ENCODE measurements around the gene OR3A3.
"Not testable (repeated sequence)": the region's sequence is repeated elsewhere in the genome, so short reads cannot be mapped to it uniquely, and the experiment has no call there.

Gene OR3A3

DNA sequence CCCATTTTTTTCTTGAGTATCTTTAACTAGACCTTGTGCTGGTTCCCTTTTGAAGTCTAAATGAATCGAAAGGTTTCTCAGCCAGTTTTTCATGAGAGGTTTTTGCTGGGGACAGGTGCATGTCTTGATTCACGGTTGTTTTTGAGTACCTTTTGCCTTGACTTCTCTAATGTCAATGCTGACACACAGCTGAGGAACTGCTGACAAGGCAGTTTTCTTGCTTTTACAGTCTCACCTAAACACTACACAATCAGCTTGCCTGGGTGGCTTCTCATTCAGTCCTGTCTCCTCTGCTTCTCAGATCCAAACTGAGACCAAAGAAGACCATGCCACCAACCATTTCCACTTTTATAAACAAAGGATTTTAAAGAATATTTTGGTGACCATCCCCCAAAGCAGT is 7.1 kb downstream of the OR3A3 start:
- TF ChIP-seq, protein P1, sequence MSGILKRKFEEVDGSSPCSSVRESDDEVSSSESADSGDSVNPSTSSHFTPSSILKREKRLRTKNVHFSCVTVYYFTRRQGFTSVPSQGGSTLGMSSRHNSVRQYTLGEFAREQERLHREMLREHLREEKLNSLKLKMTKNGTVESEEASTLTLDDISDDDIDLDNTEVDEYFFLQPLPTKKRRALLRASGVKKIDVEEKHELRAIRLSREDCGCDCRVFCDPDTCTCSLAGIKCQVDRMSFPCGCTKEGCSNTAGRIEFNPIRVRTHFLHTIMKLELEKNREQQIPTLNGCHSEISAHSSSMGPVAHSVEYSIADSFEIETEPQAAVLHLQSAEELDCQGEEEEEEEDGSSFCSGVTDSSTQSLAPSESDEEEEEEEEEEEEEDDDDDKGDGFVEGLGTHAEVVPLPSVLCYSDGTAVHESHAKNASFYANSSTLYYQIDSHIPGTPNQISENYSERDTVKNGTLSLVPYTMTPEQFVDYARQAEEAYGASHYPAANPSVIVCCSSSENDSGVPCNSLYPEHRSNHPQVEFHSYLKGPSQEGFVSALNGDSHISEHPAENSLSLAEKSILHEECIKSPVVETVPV (CRISPR knock-in tag; IDR thresholded peaks at IDR 0.05), result no peak
- TF ChIP-seq ZC3H10 (CRISPR knock-in tag; IDR thresholded peaks at IDR 0.05), result no peak
- no peak for TF ChIP-seq ZNF565 (CRISPR knock-in tag; conservative IDR thresholded peaks at IDR 0.05; ENCODE audit: low read depth)
- TF ChIP-seq PPARA (CRISPR knock-in tag; IDR thresholded peaks at IDR 0.05; ENCODE audit: borderline replicate concordance), result no peak
- no peak for TF ChIP-seq BACH2 (CRISPR knock-in tag; IDR thresholded peaks at IDR 0.05; ENCODE audit: borderline replicate concordance)
- no peak for TF ChIP-seq ZNF8 (CRISPR knock-in tag; IDR thresholded peaks at IDR 0.05)
- ATAC-seq, result no peak

GRCh38 chr17:3433215-3433614 is 22.0 kb downstream of the OR3A3 start:
- ATAC-seq, result not testable (repeated sequence)

DNA sequence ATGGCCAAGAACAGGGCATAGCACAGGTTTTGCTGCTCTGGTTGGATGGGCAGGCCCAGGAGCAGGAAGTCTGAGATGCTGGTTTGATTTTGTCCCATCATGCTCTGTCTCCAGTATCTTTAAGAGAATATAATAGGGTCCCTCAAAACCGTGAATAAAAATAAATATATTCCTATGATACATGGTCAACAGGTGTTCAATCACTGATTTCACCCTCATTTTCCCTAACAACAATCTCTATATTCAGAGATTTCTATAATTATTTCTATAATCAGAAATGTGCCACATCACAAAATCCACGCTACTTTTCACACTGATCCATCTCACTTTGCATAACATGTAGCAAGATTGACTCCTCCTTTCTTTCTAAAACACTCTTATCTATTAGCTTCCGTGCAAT is 22.6 kb downstream of the OR3A3 start, which contains the start of gene OR1E2:
Gene OR1E2, minus strand, starts transcription at position 101 of the 400 bp plus-strand sequence. Its CDS starts 0 bp downstream, at position 101.
- TF ChIP-seq GLIS3 (CRISPR knock-in tag; IDR thresholded peaks at IDR 0.05) (no peak), ARNTL (CRISPR knock-in tag; IDR thresholded peaks at IDR 0.05; ENCODE audit: borderline replicate concordance, low read depth) (no peak), SNAI2 (CRISPR knock-in tag; IDR thresholded peaks at IDR 0.05) (no peak), ZFP3 (CRISPR knock-in tag; IDR thresholded peaks at IDR 0.05) (no peak), TCF4 (CRISPR knock-in tag; IDR thresholded peaks at IDR 0.05; ENCODE audit: borderline replicate concordance) (no peak), ZNF70 (CRISPR knock-in tag; IDR thresholded peaks at IDR 0.05) (no peak), TSHZ2 (CRISPR knock-in tag; IDR thresholded peaks at IDR 0.05) (no peak), ESRRG (CRISPR knock-in tag; IDR thresholded peaks at IDR 0.05) (no peak), PPARA (CRISPR knock-in tag; IDR thresholded peaks at IDR 0.05; ENCODE audit: borderline replicate concordance) (no peak), ZFP30 (CRISPR knock-in tag; IDR thresholded peaks at IDR 0.05) (no peak), TOX (CRISPR knock-in tag; IDR thresholded peaks at IDR 0.05; ENCODE audit: borderline replicate concordance) (no peak), BACH2 (CRISPR knock-in tag; IDR thresholded peaks at IDR 0.05; ENCODE audit: borderline replicate concordance) (no peak), ZC3H10 (CRISPR knock-in tag; IDR thresholded peaks at IDR 0.05) (no peak), CSDC2 (CRISPR knock-in tag; IDR thresholded peaks at IDR 0.05) (no peak), PATZ1 (CRISPR knock-in tag; IDR thresholded peaks at IDR 0.05; ENCODE audit: borderline replicate concordance) (no peak), OSR1 (CRISPR knock-in tag; IDR thresholded peaks at IDR 0.05) (no peak), ISL1 (CRISPR knock-in tag; IDR thresholded peaks at IDR 0.05) (no peak), ZNF565 (CRISPR knock-in tag; conservative IDR thresholded peaks at IDR 0.05; ENCODE audit: low read depth) (no peak)
- TF ChIP-seq, protein P2, sequence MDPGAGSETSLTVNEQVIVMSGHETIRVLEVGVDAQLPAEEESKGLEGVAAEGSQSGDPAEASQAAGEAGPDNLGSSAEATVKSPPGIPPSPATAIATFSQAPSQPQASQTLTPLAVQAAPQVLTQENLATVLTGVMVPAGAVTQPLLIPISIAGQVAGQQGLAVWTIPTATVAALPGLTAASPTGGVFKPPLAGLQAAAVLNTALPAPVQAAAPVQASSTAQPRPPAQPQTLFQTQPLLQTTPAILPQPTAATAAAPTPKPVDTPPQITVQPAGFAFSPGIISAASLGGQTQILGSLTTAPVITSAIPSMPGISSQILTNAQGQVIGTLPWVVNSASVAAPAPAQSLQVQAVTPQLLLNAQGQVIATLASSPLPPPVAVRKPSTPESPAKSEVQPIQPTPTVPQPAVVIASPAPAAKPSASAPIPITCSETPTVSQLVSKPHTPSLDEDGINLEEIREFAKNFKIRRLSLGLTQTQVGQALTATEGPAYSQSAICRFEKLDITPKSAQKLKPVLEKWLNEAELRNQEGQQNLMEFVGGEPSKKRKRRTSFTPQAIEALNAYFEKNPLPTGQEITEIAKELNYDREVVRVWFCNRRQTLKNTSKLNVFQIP (CRISPR knock-in tag; IDR thresholded peaks at IDR 0.05; ENCODE audit: borderline replicate concordance, low read depth), result no peak
- no peak for ATAC-seq

DNA sequence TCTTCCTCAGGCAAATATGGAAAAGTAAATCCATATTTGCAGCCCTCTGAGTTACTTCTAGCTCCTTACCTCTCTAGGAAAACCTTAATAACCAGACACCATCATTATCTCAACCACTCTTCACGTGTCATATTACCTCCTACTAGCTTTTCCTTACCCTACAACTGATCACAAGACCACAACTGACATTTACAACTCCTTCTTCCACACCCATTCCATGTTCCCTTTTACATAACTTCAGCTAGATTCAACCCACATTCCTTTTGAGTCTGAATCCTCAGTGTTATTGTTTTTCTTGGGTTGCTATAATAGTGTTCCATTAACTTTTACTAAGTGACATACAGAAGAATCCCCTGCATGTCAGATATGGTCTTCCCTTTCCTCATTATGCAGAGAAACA is 27.2 kb downstream of the OR3A3 start:
- TF ChIP-seq SNAI2 (CRISPR knock-in tag; IDR thresholded peaks at IDR 0.05) (no peak), CSDC2 (CRISPR knock-in tag; IDR thresholded peaks at IDR 0.05) (no peak), RARB (CRISPR knock-in tag; IDR thresholded peaks at IDR 0.05) (no peak), ZNF70 (CRISPR knock-in tag; IDR thresholded peaks at IDR 0.05) (no peak), TOX (CRISPR knock-in tag; IDR thresholded peaks at IDR 0.05; ENCODE audit: borderline replicate concordance) (no peak), ZNF565 (CRISPR knock-in tag; conservative IDR thresholded peaks at IDR 0.05; ENCODE audit: low read depth) (no peak), ZNF8 (CRISPR knock-in tag; IDR thresholded peaks at IDR 0.05) (no peak)
- ATAC-seq, result no peak
